GM19099 (cell line): ENCODE data around the gene CASQ2.

Experiments
- POLR2A ChIP-seq: IDR thresholded peaks from 3 replicates; pipeline ENCODE4 v1.6.1; 2011; ENCODE audit warnings: low read depth; ENCODE audit not compliant: insufficient read length; ENCODE audit errors: extremely low read depth

CASQ2 gene

DNA sequence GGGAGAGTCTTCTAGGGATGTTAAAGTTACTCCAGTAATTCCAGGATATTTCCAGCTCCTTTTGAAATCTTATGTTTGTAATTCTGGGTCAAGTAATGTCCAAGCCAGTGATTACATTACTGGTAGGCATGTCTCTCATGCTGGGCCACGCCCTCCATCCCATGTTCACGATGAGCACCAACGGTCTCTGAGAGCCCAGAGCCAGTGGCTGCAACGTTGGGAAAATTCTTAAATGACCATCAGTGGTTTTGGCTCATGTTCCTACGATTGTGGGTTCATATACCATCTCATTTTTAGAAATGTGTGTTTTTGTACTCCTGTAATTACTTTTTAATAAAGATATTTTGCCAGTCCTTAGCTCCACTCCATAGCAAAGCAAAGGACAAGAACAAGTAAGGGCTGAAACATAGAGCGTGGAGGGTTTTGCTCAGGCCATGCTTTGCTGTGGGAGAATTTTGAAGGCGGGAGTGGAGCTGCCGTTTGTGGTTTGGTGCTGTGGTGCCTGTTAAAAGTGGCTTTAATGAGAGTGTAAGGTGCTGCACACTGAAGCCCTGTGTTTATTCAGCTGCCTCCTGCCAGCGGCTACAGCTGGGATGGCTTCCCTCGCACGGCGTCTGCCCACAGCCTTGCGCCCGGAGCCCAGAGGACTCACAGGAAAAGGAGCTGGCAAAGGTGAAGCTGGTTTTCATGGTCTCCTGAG lies 97.9 kb downstream of the CASQ2 start:
- TF ChIP-seq POLR2A: no peak

DNA sequence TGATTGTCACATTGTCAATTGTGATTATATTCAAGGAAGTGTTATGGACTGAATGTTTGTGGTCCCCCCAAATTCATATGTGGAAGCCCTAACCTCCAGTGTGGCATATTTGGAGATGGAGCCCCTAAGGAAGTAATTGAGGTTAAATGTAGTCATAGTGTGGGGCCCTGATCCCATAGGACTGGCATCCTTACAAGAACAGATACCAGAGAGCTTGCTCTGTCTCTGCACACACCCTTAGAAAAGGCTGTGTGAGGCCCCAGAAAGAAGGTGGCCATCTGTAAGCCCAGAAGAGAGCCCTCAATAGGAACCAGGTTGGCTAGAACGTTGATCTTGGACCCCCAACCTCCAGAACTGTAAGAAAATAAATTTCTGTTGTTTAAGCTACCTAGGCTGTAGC lies 98.6 kb downstream of the CASQ2 start:
- no peak for TF ChIP-seq POLR2A

DNA sequence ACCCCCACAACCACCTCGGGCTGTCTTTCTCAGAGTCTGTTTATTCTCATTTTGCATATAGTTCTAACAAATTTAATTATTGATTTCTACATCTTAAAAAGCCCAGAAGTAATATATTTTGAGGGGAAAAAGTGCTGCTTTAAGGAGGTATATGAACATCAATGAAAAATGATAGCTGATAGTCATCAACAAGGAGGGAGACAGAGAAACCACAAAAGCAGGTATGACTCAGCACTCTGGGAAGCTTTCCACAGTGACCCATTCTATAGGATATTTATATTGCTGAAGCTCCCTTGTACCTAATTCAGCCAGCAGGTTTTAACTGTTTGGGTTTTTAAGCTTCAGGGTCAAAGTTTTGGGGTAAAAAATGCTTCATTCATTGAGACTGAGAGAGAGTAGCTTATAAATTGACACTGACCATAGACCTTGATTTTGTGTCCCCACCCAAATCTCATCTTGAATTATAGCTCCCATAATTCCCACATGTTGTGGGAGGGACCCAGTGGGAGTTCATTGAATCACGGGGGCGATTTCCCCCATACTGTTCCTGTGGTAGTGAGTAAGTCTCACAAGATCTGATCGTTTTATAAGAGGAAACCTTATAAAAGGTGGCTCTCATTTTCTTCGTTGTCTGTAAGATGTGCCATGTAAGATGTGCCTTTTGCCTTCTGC lies 99.4 kb downstream of the CASQ2 start:
- no peak for TF ChIP-seq POLR2A

DNA sequence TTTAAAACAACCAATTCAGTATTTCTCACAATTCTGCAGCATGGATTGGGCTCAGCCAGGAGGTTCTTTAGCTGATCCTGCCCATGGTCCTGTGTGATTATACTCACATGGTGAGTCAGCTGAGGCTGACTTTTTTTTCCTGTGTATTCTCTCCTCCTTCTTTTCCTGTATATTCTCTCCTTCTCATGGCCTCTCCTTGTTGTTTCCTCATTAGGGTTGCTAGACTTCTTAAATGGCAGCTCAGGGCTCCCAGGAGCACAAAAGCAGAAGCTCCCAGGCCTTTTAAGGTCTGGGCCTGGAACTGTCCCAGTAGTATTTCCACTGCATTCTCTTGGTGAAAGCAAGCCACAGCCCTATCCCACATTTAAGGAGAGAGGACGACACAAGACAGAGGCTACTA lies 99.9 kb downstream of the CASQ2 start:
- no peak for TF ChIP-seq POLR2A

DNA sequence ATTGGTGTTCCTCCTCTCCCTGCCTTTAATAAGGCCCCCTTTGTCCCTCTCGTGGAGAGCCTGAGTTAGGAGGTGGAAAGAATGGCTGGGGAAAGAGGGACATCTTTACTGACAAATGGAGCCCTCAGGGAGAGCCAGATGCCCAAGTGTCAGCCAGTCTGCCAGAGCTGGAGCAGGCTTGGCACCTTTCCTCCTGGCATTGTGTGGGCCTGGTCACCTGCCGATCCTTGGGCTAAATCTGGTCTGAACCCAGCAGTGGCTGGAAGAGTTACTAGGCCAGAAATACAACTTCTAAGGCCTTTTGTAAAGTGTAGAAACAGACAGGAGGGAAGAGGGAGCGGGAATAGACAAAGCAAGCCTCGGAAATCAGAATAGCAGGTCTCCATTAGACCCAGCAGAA lies 101.8 kb downstream of the CASQ2 start:
- TF ChIP-seq POLR2A: no peak

DNA sequence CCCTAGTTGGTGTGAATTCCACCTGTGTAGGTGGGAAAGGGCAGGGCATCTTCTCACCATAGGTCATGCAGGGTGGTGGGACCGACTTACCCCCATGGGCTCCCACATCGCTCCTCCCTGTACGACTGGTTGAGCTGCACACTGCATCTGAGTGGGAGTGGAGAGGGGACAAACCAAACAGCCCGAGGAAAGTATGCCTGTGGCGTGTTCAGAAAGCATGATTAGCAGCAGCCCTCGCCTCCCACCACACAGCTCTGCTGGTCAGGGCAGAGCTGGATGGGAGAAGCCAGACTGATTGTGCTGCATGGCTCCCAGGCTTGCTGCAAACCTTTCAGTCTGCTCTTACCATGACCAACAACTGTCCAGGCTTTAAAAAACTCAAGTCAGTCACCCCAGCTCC lies 102.3 kb downstream of the CASQ2 start:
- TF ChIP-seq POLR2A: no peak

DNA sequence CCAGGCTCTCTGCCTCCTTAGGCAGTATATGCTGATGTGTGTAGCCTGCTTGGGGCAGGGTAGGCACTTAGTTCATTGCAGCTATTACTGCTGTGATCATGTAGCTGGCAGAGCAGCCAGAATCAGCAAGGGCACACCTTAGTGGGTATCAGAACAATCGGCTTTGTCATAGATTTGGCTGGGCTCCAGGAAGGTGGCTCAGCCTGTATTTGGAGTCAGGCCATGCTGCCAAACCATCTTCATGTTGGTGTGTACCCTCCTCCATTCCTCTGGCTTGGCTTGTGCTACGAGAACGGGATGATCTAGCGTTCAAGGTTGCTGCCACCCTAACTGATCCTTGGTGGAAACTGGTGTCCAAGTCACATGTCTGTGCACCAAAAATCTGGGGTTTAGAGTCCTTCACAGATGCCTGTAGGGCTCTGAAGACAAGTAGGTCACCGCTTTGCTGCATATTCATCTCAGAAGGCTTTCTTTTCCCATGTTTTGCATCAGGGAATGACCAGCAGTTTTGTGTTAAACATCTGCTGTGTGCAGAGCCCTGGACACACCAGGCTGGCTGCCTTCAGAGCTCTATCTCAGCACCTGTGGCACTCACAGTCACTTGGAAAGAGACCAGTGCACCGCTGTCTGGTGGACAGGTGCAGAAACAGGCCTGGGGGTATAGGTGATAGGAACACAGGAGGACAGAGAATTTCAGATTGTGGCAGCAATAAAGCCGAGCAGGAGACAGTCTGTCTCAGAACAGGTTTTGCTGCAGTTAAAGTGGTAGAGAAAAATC lies 103.0 kb downstream of the CASQ2 start:
- no peak for TF ChIP-seq POLR2A

DNA sequence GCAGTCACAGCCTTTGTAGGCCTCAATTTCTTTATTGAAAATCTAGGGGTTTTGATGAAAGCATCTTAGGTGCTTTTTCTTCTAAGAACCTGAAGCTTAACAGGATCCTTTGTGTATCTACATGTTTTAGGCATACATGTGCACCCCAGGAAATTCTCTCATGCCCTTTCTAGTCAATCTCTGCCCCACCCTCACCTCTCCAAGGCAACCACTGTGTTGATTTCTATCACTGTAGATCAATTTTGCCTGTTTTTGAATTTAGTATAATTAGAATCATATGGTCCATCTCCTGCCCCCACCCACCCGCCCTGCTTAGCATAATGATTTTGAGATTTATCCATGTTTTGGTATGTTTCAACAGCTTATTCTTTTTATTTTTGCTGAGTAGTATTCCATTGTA lies 107.4 kb downstream of the CASQ2 start:
- no peak for TF ChIP-seq POLR2A

DNA sequence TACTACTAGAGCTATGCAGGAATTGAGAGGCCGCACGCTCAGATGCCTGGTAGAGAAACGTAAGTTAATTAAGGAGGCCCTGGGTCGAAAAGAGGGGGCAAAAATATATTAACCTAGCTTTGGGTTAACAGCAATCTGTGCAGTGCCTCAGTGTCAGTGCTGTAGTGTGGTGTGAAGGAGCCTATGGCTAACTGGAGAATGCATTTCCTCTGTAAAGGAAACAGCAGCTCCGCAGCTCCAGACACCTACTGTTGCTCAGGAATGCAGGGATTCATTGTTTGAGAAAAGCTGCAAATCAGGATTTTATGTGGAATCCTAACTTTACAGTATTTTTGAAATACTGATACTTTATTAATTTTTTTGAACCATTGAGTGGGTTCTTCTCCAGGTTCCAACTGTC lies 108.4 kb downstream of the CASQ2 start:
- no peak for TF ChIP-seq POLR2A

DNA sequence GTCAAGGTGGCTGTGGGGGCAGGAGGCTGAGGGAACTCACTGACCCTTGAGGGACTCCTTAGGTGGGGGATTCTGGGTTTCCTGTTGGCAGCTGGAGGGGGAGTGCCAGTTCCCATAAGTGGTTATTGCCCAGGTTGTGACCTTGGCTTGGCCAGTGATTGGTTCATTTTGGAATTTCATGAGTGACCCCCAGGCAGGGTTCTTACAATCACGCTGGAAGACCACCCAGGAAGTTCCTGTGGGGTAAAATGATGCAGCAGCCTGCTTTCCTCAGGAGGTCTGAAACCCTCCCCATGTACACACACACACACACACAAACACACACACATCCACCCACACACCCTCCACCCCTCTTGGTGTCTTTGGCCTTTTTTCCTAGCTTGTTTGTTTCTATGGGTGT lies 109.9 kb downstream of the CASQ2 start:
- TF ChIP-seq POLR2A: no peak

DNA sequence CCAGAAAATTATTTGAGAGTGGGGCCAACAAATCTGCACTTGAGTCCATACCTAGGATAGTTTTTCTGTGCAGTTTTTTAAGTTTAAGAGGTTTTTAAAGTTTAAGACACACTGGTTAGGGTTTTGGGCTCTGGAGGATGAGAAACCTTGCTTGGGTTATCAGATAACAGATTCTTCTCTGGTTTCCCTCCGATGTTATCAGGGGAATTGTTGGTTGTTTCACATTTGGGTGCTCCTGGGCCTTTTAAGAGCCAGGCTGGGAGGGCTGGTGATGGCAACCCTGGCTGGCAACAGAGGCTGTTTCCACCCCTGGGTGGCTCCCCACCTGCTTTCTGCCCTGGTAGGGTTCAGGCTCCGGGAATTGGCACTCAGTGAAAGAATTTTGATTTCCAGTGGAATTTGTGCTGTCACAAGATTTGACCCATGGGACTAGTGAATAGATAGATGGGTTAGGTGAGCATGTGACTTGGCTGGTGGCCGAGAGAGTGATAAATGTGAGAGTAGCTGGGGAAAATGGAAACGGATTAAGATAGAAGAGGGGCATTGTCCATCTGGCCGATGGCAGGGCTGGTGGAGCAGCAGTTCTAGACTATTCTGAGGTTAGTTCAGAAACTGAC lies 111.9 kb downstream of the CASQ2 start:
- TF ChIP-seq POLR2A: no peak

DNA sequence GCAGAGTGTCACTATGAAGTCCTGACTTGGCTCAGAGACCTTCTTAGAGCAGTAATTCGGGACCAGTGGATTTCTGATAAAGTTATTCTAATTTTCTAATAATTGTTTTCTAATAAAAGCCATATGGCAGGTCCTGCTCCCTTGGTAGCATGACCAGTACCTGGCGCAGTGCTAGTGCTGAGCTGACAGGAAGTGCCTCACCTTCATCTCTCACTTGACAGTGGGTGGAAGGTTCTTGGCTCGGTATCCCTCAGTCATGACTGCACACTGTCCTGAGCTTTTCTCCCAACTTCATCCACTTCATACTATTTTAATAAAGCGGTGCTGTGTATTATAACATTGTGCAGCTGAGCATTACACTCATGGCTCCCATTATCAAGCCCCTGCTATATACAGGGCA lies 112.6 kb downstream of the CASQ2 start:
- no peak for TF ChIP-seq POLR2A

DNA sequence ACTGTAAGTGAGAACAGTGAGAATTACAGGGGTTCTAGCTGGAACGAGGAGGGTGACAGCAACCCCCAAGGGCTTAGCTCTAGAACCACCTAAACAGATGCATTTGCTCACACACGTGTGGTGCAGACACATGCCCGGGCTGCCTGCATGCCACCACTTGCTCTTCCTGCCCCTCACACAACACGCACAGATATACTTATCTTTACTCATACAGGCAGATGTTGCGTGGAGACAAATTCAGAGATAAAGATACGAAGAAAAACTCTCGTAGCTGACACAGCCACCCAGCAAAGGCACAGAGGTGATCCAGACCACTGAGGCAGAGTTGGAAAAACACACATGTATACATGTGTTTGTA lies 113.2 kb downstream of the CASQ2 start:
- TF ChIP-seq POLR2A: no peak

DNA sequence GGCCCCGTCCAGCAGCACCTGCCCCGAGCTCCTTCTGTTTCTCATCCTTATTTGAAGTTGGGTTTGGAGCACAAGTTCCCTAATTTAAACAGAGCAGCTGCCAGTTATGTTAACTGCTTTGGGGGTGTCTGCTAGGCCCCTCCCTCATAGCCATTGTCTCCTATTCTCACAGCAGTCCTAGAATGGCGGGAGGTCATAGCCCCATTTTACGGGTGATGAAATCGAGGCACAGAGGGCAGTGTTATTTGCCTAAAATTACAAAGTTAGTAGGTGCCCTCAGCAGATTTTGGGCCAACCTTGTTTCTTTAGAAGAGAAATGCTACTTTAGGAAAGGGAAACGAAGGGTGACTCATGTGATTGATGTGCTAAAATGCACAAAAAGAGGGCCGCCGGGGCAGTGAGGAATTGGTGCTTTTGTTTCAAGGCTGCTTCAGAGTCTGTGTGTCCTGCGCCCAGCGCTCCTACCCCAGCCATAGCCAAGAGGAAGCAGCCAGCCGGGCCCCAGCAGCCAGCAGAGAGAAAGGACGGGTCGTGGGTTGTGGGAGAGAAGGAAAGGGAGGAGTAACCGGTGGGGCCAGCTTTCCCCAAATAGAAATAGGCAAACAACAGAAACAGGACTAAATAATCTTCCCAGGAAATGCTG lies 113.7 kb downstream of the CASQ2 start:
- no peak for TF ChIP-seq POLR2A

DNA sequence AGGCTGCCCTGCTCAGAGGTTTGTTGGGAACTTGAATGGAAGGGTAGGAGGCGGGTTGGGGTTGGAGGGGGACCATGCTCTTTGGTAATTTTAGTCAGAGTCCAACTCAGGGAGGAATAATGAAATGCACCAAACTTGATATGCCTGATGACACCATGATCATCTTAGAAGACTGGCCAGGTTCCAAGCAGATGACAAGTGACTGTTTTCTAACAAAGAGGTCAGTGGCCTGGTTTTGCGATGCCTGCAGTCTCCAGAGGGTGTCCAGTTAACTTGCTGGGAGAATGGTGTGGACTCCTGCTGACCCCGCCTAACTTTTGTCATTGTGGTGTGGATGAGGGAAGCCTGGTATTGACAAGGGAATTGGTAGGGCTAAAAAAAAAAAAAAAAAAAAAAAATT lies 114.4 kb downstream of the CASQ2 start:
- TF ChIP-seq POLR2A: no peak
